ENCODE results near the gene TGM2. TPM values are rescaled to one million over a fixed set of nuclear protein-coding genes. Genes with fewer than 3 reads are reported as not detected.

The TGM2 gene
- total RNA-seq, 4 donors from 2014 or later = 170 to 385 (median 212) TPM

- Histone ChIP-seq H3K9me3 (peaks cover 0 to 1% (median 0%) of the 10 kb centered on the region in 4 donors), H3K4me1 (peaks cover 36 to 52% (median 40%) of the 10 kb centered on the region in 4 donors), H3K27me3 (no peaks in the 10 kb centered on the region), H3K27ac (replicated peaks in 1 of 4) (peak overlapping the region in 1 of 4 donors; percentile 84), H3K36me3 (no peaks in the 10 kb centered on the region), H3K4me3 (no peak overlapping the region)
- peak; percentile 83 for DNase-seq (ENCODE audit: extremely low spot score)
- intact Hi-C loops (cut with DNase I) = no loop called here
- 95% methylated on average over 8 of the region's 8 CpGs for WGBS
- TF ChIP-seq EP300 (IDR thresholded peaks at IDR 0.05) (no peak), POLR2AphosphoS5 (IDR thresholded peaks at IDR 0.05) (no peak), CTCF (IDR thresholded peaks at IDR 0.05) (no peak), POLR2A (IDR thresholded peaks at IDR 0.05; ENCODE audit: low read depth) (no peak)
Observed at GRCh38 chr20:38111366-38112232, 53.5 kb downstream of the TGM2 start.

- H3K4me1 ChIP-seq = peaks cover 36 to 52% (median 40%) of the 10 kb centered on the region in 4 donors
- no peaks in the 10 kb centered on the region for H3K9me3 ChIP-seq
- TF ChIP-seq CTCF (IDR thresholded peaks at IDR 0.05) = no peak
- no peak for TF ChIP-seq POLR2AphosphoS5 (IDR thresholded peaks at IDR 0.05)
- no peak for TF ChIP-seq POLR2A (IDR thresholded peaks at IDR 0.05; ENCODE audit: low read depth)
- TF ChIP-seq EP300 (IDR thresholded peaks at IDR 0.05) = no peak
- peak overlapping the region; percentile 75 to 84 (median 78) for H3K27ac ChIP-seq (replicated peaks in 1 of 4)
- no peaks in the 10 kb centered on the region for H3K27me3 ChIP-seq
- DNase-seq (ENCODE audit: extremely low spot score) = peak; percentile 88
- H3K36me3 ChIP-seq = no peaks in the 10 kb centered on the region
- no peak overlapping the region for H3K4me3 ChIP-seq
- 94% methylated on average over 8 of the region's 8 CpGs for WGBS
- intact Hi-C loops (cut with DNase I) = no loop called here
Observed at GRCh38 chr20:38110525-38111178, 54.4 kb downstream of the TGM2 start.

GRCh38 chr20:38109591-38110524 is 55.2 kb downstream of the TGM2 start:
- Histone ChIP-seq H3K36me3 (no peaks in the 10 kb centered on the region), H3K27me3 (no peaks in the 10 kb centered on the region), H3K27ac (replicated peaks in 1 of 4) (peak overlapping the region; percentile 75 to 84 (median 78)), H3K4me3 (no peak overlapping the region), H3K9me3 (no peaks in the 10 kb centered on the region), H3K4me1 (peaks cover 36 to 52% (median 40%) of the 10 kb centered on the region in 4 donors)
- TF ChIP-seq POLR2A (IDR thresholded peaks at IDR 0.05; ENCODE audit: low read depth) (no peak), POLR2AphosphoS5 (IDR thresholded peaks at IDR 0.05) (peak; percentile 59 to 75)
- intact Hi-C loops (cut with DNase I) = no loop called here
- DNase-seq (ENCODE audit: extremely low spot score) = peak; percentile 94
- WGBS = 40% methylated on average over 7 of the region's 8 CpGs

- H3K27ac ChIP-seq (replicated peaks in 1 of 4) = peak overlapping the region; percentile 75 to 84 (median 78)
- no peaks in the 10 kb centered on the region for H3K9me3 ChIP-seq
- no peaks in the 10 kb centered on the region for H3K36me3 ChIP-seq
- peak; percentile 92 for DNase-seq (ENCODE audit: extremely low spot score)
- 72% methylated on average over 2 of the region's 3 CpGs for WGBS
- no peaks in the 10 kb centered on the region for H3K27me3 ChIP-seq
- TF ChIP-seq POLR2A (IDR thresholded peaks at IDR 0.05; ENCODE audit: low read depth) (no peak), EP300 (IDR thresholded peaks at IDR 0.05) (no peak), CTCF (IDR thresholded peaks at IDR 0.05) (no peak), POLR2AphosphoS5 (IDR thresholded peaks at IDR 0.05) (peak in 1 of 2 donors; percentile 55)
- no peak overlapping the region for H3K4me3 ChIP-seq
- H3K4me1 ChIP-seq = peaks cover 36 to 47% (median 40%) of the 10 kb centered on the region in 4 donors
- intact Hi-C loops (cut with DNase I) = no loop called here
Observed at GRCh38 chr20:38108986-38109541, 56.0 kb downstream of the TGM2 start.

Measured in esophagus muscularis mucosa (tissue), 4 donors.